ENCODE results near the gene OTUD7B. TPM values are rescaled to one million over a fixed set of nuclear protein-coding genes. Genes with fewer than 3 reads are reported as not detected.

The OTUD7B gene
- total and polyA plus RNA-seq, 10 of the 15 experiments (the other 5 are each of a cell fraction or from before 2014, with no cell fraction given) = 1.7 to 24.9 (median 6.6) TPM

DNA sequence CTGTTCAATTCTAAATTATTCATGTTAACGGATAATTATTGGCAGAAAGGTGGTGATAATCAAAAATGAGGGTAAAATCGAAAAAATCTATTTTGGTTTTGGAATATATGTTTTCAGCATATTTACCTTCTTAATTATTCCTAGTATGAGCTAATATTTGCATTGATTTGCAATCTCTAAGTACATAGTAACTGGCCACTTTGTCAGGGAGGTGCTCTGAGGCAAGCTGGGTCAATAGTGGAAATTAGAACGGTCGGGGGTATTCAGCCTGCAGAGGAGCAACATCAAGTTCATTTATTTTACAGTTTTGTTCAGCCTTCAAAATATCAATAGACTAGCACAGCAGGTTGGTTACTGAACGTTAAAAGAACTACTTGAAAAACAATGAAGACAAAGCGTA is 1.8 kb downstream of the OTUD7B start:
- ChIA-PET RAD21 (ENCODE audit: unreplicated experiment) (interaction anchor here (1.7 to 4.7 kb wide), 2 partner anchors 11 to 160 kb away, joined by 4 to 29 read pairs; no protein-coding TSS in a partner anchor), CTCF (interaction anchor here (1.8 to 2.2 kb wide), 3 partner anchors 12 to 47 kb away, joined by 5 to 10 read pairs (median 9); no protein-coding TSS in a partner anchor), SMC1A (ENCODE audit: uncharacterized antibody, unreplicated experiment) (interaction anchor here (1.0 to 8.5 kb wide), 7 partner anchors 11 to 56 kb away, joined by 3 to 73 read pairs (median 6); no protein-coding TSS in a partner anchor), POLR2A (interaction anchor here (1.4 to 3.2 kb wide), 2 partner anchors 12 kb away, joined by 4 to 28 read pairs; no protein-coding TSS in a partner anchor)
- in situ Hi-C loops (cut with MboI) = no loop called here
- Histone ChIP-seq H3K4me1 (ENCODE audit: control insufficient read depth, insufficient read depth, low read length) (no peaks in the 10 kb centered on the region), H2AFZ (ENCODE audit: control insufficient read depth, low read depth, low read length) (no peak overlapping the region), H3K27ac (ENCODE audit: control insufficient read depth, insufficient read depth) (no peak overlapping the region), H3K9me3 (replicated peaks; ENCODE audit: control insufficient read depth, insufficient read depth, low read length) (no peaks in the 10 kb centered on the region), H3K4me3 (peak overlapping the region; percentile 99), H3K27me3 (replicated peaks in 1 of 2; ENCODE audit: control insufficient read depth in 2 of 2, insufficient read depth in 2 of 2, low read length in 1 of 2) (no peaks in the 10 kb centered on the region), H4K20me1 (ENCODE audit: control insufficient read depth, insufficient read depth) (no peaks in the 10 kb centered on the region), H3K4me2 (ENCODE audit: control insufficient read depth, insufficient read depth) (peak overlapping the region; percentile 68; the same call in 1 of the 2 replicates), H3K36me3 (ENCODE audit: control insufficient read depth in 2 of 2, insufficient read depth in 2 of 2, low read length in 1 of 2) (0 out of 4 replicates have a peak, but pooled peaks cover 0 to 4% of the 10 kb centered on the region in 2 experiments), H3K9ac (ENCODE audit: control insufficient read depth, insufficient read depth, low read length) (no peak overlapping the region), H3K79me2 (ENCODE audit: control insufficient read depth, insufficient read depth, low read length) (peaks cover 30% of the 10 kb centered on the region)
- DNase-seq (ENCODE audit: low read depth, low spot score) (no peak), ATAC-seq (no peak), FAIRE-seq (no peak)
- no TSS peak for BruUV-seq (replicated peaks)
- TF ChIP-seq, protein P1, sequence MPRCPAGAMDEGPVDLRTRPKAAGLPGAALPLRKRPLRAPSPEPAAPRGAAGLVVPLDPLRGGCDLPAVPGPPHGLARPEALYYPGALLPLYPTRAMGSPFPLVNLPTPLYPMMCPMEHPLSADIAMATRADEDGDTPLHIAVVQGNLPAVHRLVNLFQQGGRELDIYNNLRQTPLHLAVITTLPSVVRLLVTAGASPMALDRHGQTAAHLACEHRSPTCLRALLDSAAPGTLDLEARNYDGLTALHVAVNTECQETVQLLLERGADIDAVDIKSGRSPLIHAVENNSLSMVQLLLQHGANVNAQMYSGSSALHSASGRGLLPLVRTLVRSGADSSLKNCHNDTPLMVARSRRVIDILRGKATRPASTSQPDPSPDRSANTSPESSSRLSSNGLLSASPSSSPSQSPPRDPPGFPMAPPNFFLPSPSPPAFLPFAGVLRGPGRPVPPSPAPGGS (IDR thresholded peaks at IDR 0.05; ENCODE audit: borderline replicate concordance, insufficient read depth, low read depth, low read length, poor library complexity, severe bottlenecking) = no peak
- TF ChIP-seq CBFB (IDR thresholded peaks at IDR 0.05; ENCODE audit: low read depth) = no peak
- TF ChIP-seq, protein P2, sequence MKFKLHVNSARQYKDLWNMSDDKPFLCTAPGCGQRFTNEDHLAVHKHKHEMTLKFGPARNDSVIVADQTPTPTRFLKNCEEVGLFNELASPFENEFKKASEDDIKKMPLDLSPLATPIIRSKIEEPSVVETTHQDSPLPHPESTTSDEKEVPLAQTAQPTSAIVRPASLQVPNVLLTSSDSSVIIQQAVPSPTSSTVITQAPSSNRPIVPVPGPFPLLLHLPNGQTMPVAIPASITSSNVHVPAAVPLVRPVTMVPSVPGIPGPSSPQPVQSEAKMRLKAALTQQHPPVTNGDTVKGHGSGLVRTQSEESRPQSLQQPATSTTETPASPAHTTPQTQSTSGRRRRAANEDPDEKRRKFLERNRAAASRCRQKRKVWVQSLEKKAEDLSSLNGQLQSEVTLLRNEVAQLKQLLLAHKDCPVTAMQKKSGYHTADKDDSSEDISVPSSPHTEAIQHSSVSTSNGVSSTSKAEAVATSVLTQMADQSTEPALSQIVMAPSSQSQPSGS (IDR thresholded peaks at IDR 0.05; ENCODE audit: low read length) = 0 out of 2 replicates have a peak, but pooled peaks have one; percentile 2
- intact Hi-C loops (cut with micrococcal nuclease; ENCODE audit: unreplicated experiment) = loop anchor here (5.0 kb wide), 1 partner anchor 46 kb away; no protein-coding TSS in a partner anchor
- WGBS (ENCODE audit: insufficient coverage, insufficient replicate concordance, low lambda C conversion rate, missing lambda C conversion rate) = 84% methylated on average over 6 of the region's 6 CpGs
